GM23338 (cell line): ENCODE results near the gene SMCR8. TPM values are rescaled to one million over a fixed set of nuclear protein-coding genes. Genes with fewer than 3 reads are reported as not detected.
A peak's percentile ranks its signal among the peaks of the same experiment; 100 is the strongest.

Source experiments
- ATAC-seq: fragments of 200-7000 bp; cut with Tn5 transposase; 3 replicates; pipeline ENCODE4 v1.9.1; 2020
- DNase-seq: peaks from one replicate; pipeline ENCODE4 v3.0.0-alpha.2; 2015; ENCODE audit warnings: low spot score
- H2AFZ ChIP-seq: fragments of 200-600 bp; sonication (generic); 2 replicates; pipeline ENCODE4 v1.8.0; 2016; ENCODE audit warnings: antibody characterized with exemption, mild to moderate bottlenecking, moderate library complexity
- H3F3A ChIP-seq: fragments of 200-600 bp; sonication (generic); replicated peaks from 2 replicates; pipeline ENCODE4 v1.8.0; 2017; ENCODE audit warnings: antibody characterized with exemption, mixed run types, low read depth
- H3K27ac ChIP-seq: fragments of 200-600 bp; sonication (generic); 2 replicates; pipeline ENCODE4 v1.6.1; 2016; ENCODE audit warnings: low read depth
- H3K27me3 ChIP-seq: fragments of 200-600 bp; sonication (generic); 2 replicates; pipeline ENCODE4 v1.8.0; 2016; ENCODE audit warnings: mild to moderate bottlenecking, mixed run types, moderate library complexity; ENCODE audit not compliant: insufficient read depth
- H3K36me3 ChIP-seq: fragments of 200-600 bp; sonication (generic); 2 replicates; pipeline ENCODE4 v1.8.0; 2016; ENCODE audit warnings: mild to moderate bottlenecking; ENCODE audit not compliant: insufficient read depth
- H3K4me1 ChIP-seq: fragments of 200-600 bp; sonication (generic); 2 replicates; pipeline ENCODE4 v1.8.0; 2016; ENCODE audit warnings: mild to moderate bottlenecking, moderate library complexity; ENCODE audit not compliant: insufficient read depth
- H3K4me2 ChIP-seq: fragments of 200-600 bp; sonication (generic); 2 replicates; pipeline ENCODE4 v1.7.1; 2017; ENCODE audit warnings: mixed run types
- H3K4me3 ChIP-seq: fragments of 200-600 bp; sonication (generic); 2 replicates; pipeline ENCODE4 v1.6.1; 2016; ENCODE audit warnings: mixed run types
- H3K79me2 ChIP-seq: fragments of 200-600 bp; sonication (generic); replicated peaks from 2 replicates; pipeline ENCODE4 v1.8.0; 2017; ENCODE audit warnings: mild to moderate bottlenecking; ENCODE audit not compliant: insufficient read depth
- H3K9me2 ChIP-seq: fragments of 200-600 bp; sonication (generic); 2 replicates; pipeline ENCODE4 v1.8.0; 2017; ENCODE audit not compliant: insufficient read depth
- H4K20me1 ChIP-seq: fragments of 200-600 bp; sonication (generic); replicated peaks from 2 replicates; pipeline ENCODE4 v1.8.0; 2017; ENCODE audit warnings: mild to moderate bottlenecking; ENCODE audit not compliant: insufficient read depth
- H3K27ac Mint-ChIP-seq: 2 replicates; pipeline ENCODE4 v1.8.0; 2020; ENCODE audit warnings: inconsistent platforms, mild to moderate bottlenecking, moderate library complexity, mixed read lengths
- H3K27me3 Mint-ChIP-seq: 3 replicates; pipeline ENCODE4 v1.8.0; 2022; ENCODE audit warnings: low read depth, mild to moderate bottlenecking, moderate library complexity, mixed read lengths, inconsistent platforms; ENCODE audit not compliant: insufficient read depth, poor library complexity
- H3K36me3 Mint-ChIP-seq: 3 replicates; pipeline ENCODE4 v1.8.0; 2021; ENCODE audit warnings: low read depth, mild to moderate bottlenecking, inconsistent platforms, moderate library complexity, mixed read lengths
- H3K4me1 Mint-ChIP-seq: 3 replicates; pipeline ENCODE4 v1.8.0; 2020; ENCODE audit warnings: mild to moderate bottlenecking, inconsistent platforms, mixed read lengths
- H3K4me3 Mint-ChIP-seq: 3 replicates; pipeline ENCODE4 v1.8.0; 2021; ENCODE audit warnings: moderate library complexity, mild to moderate bottlenecking, inconsistent platforms, mixed read lengths
- H3K9me3 Mint-ChIP-seq: 3 replicates; pipeline ENCODE4 v1.8.0; 2020; ENCODE audit warnings: moderate library complexity, mild to moderate bottlenecking, inconsistent platforms, mixed read lengths
- CREB1 ChIP-seq: fragments of 250-450 bp; sonication (Bioruptor Pico); IDR thresholded peaks from 2 replicates; pipeline ENCODE4 v1.5.0; 2020; ENCODE audit warnings: low read depth, mild to moderate bottlenecking, moderate library complexity
- ETS1 ChIP-seq: IDR thresholded peaks from 2 replicates; pipeline ENCODE4 v1.6.1; 2016; ENCODE audit warnings: antibody characterized with exemption
- EZH2phosphoT487 ChIP-seq: fragments of 200-600 bp; sonication (generic); IDR thresholded peaks from one replicate; pipeline ENCODE4 v1.8.1; 2018; ENCODE audit warnings: antibody characterized with exemption; ENCODE audit not compliant: unreplicated experiment
- NANOG ChIP-seq: IDR thresholded peaks from 2 replicates; pipeline ENCODE4 v1.6.1; 2016; ENCODE audit warnings: antibody characterized with exemption, borderline replicate concordance
- POLR2AphosphoS5 ChIP-seq: IDR thresholded peaks from 2 replicates; pipeline ENCODE4 v1.6.1; 2016; ENCODE audit warnings: antibody characterized with exemption, low read depth
- STAT1 ChIP-seq: IDR thresholded peaks from one replicate; pipeline ENCODE4 v1.6.1; 2016; ENCODE audit warnings: antibody characterized with exemption; ENCODE audit not compliant: unreplicated experiment
- ZNF114 ChIP-seq: fragments of 250-450 bp; sonication (Bioruptor Pico); IDR thresholded peaks from 2 replicates; pipeline ENCODE4 v1.5.0; 2020; ENCODE audit warnings: mild to moderate bottlenecking, moderate library complexity
- ZNF331 ChIP-seq: fragments of 250-450 bp; sonication (Bioruptor Pico); IDR thresholded peaks from 2 replicates; pipeline ENCODE4 v1.5.0; 2020; ENCODE audit warnings: low read depth, mild to moderate bottlenecking, moderate library complexity
- polyA plus RNA-seq: library from polyadenylated mRNA; unstranded; fragments of >200 nt; fragmentation: Nextera tagmentation; extraction: Ambion mirVana; gene quantifications from 2 replicates; pipeline ENCODE4 v1.2.1, GENCODE V29; 2016
- total RNA-seq: library from RNA; depleted of rRNA; stranded (reverse); fragments of >200 nt; shearing (Covaris generic); gene quantifications from 2 replicates; pipeline ENCODE4 v1.2.3, GENCODE V29; 2014
- TF ChIP-seq, protein P1 (sequence below): IDR thresholded peaks from one replicate; pipeline ENCODE4 v1.6.1; 2018; ENCODE audit warnings: antibody characterized with exemption; ENCODE audit not compliant: unreplicated experiment

Gene SMCR8
- total and polyA plus RNA-seq, 2 experiments from 2014 or later = 1.5 to 20.1 TPM

DNA sequence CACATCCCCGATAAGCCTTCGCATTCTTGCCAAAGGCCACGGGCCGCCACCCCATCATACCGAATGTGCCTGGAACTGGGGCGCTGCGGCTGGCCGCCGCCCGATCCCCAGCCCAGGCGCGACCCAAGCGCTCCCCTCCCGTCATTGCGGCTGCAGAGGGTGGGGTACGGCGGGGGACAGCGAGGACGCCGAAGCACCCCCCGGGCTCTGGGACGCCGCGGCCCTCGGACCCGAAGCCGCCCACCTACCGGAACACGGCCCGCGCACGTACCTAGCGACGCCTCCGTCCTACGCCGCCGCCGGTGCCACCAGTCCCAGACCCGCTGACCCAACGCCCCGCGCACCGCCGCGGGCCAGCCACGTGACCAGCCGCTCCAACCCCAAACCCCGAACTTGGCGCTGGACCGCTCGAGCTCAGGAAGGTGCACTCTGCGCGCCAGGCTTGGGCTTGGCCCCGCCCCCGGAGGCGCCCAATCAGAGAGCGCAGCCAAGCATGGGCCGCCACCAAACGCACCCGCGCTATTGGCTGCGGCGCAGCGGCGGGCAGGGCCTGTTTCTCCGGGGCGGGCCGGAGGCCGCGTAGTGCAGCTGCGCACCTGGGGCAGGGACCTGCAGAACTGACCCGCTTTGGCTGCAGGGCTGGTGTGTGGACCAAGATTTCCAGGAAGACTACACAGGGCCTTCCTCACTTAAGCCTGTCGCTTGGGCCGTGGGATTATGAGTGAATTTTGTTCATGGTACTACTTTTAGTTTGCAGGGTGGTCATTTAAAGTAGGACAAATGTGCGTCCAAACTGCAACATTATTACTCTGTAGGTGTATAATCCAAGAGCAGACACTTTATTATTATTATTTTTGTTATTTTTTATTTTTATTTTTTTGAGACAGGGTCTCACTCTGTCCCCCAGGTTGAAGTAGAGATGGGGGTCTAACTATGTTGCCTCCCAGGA, 48.3 kb downstream of the SMCR8 start, which contains the start of gene SHMT1:
SHMT1 (minus strand) TSS at position 450 of the 949 bp plus-strand sequence. CDS start 7,569 bp downstream, outside the sequence.
- no peaks in the 10 kb centered on the region for H3K27me3 ChIP-seq
- peaks cover 16% of the 10 kb centered on the region; the same call in 1 of the 2 replicates for H3K36me3 ChIP-seq
- no peaks in the 10 kb centered on the region for H3K9me3 Mint-ChIP-seq
- H3K9me2 ChIP-seq = no peaks in the 10 kb centered on the region
- DNase-seq (peak; percentile 98), ATAC-seq (peak; percentile 98)
- peak within 1 kb of the TSS; percentile 95 for H2AFZ ChIP-seq
- H3K4me1 Mint-ChIP-seq = peaks cover 11% of the 10 kb centered on the region; the same call in 2 of the 3 replicates
- H3K36me3 Mint-ChIP-seq = peaks cover 20% of the 10 kb centered on the region; the same call in 2 of the 3 replicates
- peaks cover 5% of the 10 kb centered on the region for H3K27me3 Mint-ChIP-seq
- peak within 1 kb of the TSS; percentile 96 for H3K4me2 ChIP-seq
- peaks cover 8% of the 10 kb centered on the region; the same call in 1 of the 2 replicates for H3K4me1 ChIP-seq
- peak within 1 kb of the TSS; percentile 97 for H3K4me3 ChIP-seq
- 0 out of 2 replicates have a peak within 1 kb of the TSS, but pooled peaks have one; percentile 45 for H3K27ac ChIP-seq
- H3F3A ChIP-seq = 0 out of 2 replicates have a peak, but pooled peaks cover 4% of the 10 kb centered on the region
- peak within 1 kb of the TSS; percentile 90 for H3K4me3 Mint-ChIP-seq
- 0 out of 2 replicates have a peak, but pooled peaks cover 7% of the 10 kb centered on the region for H4K20me1 ChIP-seq
- H3K79me2 ChIP-seq = peaks cover 39% of the 10 kb centered on the region
- TF ChIP-seq NANOG (no peak), POLR2AphosphoS5 (peak; percentile 91), ETS1 (peak; percentile 30; the same call in 1 of the 2 replicates)
- H3K27ac Mint-ChIP-seq = peak within 1 kb of the TSS; percentile 94

GRCh38 chr17:18364166-18364565, 49.1 kb downstream of the SMCR8 start:
- Histone ChIP-seq H4K20me1 (0 out of 2 replicates have a peak, but pooled peaks cover 7% of the 10 kb centered on the region), H3K4me3 (no peak overlapping the region), H3K36me3 (peaks cover 12% of the 10 kb centered on the region; the same call in 1 of the 2 replicates), H3K79me2 (peaks cover 36% of the 10 kb centered on the region), H3K9me2 (no peaks in the 10 kb centered on the region), H3K4me1 (peaks cover 8% of the 10 kb centered on the region; the same call in 1 of the 2 replicates), H3F3A (0 out of 2 replicates have a peak, but pooled peaks cover 4% of the 10 kb centered on the region), H3K27ac (no peak overlapping the region), H3K4me2 (peak overlapping the region; percentile 72; the same call in 1 of the 2 replicates), H2AFZ (no peak overlapping the region), H3K27me3 (no peaks in the 10 kb centered on the region)
- Mint-ChIP-seq H3K36me3 (peaks cover 13% of the 10 kb centered on the region; the same call in 2 of the 3 replicates), H3K27ac (no peak overlapping the region), H3K9me3 (no peaks in the 10 kb centered on the region), H3K4me3 (no peak overlapping the region), H3K27me3 (peaks cover 5% of the 10 kb centered on the region), H3K4me1 (peaks cover 11% of the 10 kb centered on the region; the same call in 2 of the 3 replicates)
- no peak for ATAC-seq
- no peak for DNase-seq
- TF ChIP-seq NANOG = no peak
- no peak for TF ChIP-seq CREB1
- TF ChIP-seq ZNF114 (CRISPR knock-in tag) = no peak
- TF ChIP-seq EZH2phosphoT487 = no peak
- no peak for TF ChIP-seq ZNF331 (CRISPR knock-in tag)
- no peak for TF ChIP-seq STAT1
- no peak for TF ChIP-seq ETS1
- TF ChIP-seq POLR2AphosphoS5 = no peak
- TF ChIP-seq, protein P1, sequence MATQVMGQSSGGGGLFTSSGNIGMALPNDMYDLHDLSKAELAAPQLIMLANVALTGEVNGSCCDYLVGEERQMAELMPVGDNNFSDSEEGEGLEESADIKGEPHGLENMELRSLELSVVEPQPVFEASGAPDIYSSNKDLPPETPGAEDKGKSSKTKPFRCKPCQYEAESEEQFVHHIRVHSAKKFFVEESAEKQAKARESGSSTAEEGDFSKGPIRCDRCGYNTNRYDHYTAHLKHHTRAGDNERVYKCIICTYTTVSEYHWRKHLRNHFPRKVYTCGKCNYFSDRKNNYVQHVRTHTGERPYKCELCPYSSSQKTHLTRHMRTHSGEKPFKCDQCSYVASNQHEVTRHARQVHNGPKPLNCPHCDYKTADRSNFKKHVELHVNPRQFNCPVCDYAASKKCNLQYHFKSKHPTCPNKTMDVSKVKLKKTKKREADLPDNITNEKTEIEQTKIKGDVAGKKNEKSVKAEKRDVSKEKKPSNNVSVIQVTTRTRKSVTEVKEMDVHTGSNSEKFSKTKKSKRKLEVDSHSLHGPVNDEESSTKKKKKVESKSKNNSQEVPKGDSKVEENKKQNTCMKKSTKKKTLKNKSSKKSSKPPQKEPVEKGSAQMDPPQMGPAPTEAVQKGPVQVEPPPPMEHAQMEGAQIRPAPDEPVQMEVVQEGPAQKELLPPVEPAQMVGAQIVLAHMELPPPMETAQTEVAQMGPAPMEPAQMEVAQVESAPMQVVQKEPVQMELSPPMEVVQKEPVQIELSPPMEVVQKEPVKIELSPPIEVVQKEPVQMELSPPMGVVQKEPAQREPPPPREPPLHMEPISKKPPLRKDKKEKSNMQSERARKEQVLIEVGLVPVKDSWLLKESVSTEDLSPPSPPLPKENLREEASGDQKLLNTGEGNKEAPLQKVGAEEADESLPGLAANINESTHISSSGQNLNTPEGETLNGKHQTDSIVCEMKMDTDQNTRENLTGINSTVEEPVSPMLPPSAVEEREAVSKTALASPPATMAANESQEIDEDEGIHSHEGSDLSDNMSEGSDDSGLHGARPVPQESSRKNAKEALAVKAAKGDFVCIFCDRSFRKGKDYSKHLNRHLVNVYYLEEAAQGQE = no peak
